ENCODE results near the gene RANGAP1.

GRCh38 chr22:41216984-41217383 is 69.0 kb downstream of the RANGAP1 start:
- TF ChIP-seq CTCF (IDR thresholded peaks at IDR 0.05) (no peak), POLR2AphosphoS5 (IDR thresholded peaks at IDR 0.05) (no peak)

All from transverse colon (tissue), 4 donors.